Mesendoderm (in vitro differentiated cells): ENCODE results near the gene RHEX.

Experiments
- DNase-seq: peaks from one replicate; pipeline ENCODE4 v3.0.0; 2013
- H2AK5ac ChIP-seq: 2 replicates; pipeline ENCODE4 v1.6.1; 2013; ENCODE audit warnings: low read length, inconsistent platforms
- H2BK120ac ChIP-seq: 2 replicates; pipeline ENCODE4 v1.6.1; 2013; ENCODE audit warnings: low read depth, mild to moderate bottlenecking, low read length, moderate library complexity, mixed read lengths
- H2BK15ac ChIP-seq: replicated peaks from 2 replicates; pipeline ENCODE4 v1.6.1; 2013; ENCODE audit warnings: low read depth, mild to moderate bottlenecking, moderate library complexity
- H2BK5ac ChIP-seq: 2 replicates; pipeline ENCODE4 v1.6.1; 2013; ENCODE audit warnings: low read length, inconsistent platforms
- H3K18ac ChIP-seq: 2 replicates; pipeline ENCODE4 v1.6.1; 2013; ENCODE audit warnings: mild to moderate bottlenecking, low read length, mixed read lengths
- H3K23ac ChIP-seq: one replicate; pipeline ENCODE4 v1.6.1; 2013; ENCODE audit warnings: low read length
- H3K27ac ChIP-seq: 2 replicates; pipeline ENCODE4 v1.5.1; 2013; ENCODE audit warnings: low read depth, mild to moderate bottlenecking, inconsistent platforms, low read length, moderate library complexity
- H3K27me3 ChIP-seq: 2 replicates; pipeline ENCODE4 v1.6.1; 2013; ENCODE audit warnings: low read length, control low read depth, mild to moderate bottlenecking, inconsistent platforms; ENCODE audit not compliant: insufficient read depth, poor library complexity
- H3K36me3 ChIP-seq: 2 replicates; pipeline ENCODE4 v1.6.1; 2013; ENCODE audit warnings: low read length, inconsistent platforms; ENCODE audit not compliant: control insufficient read depth, insufficient read depth
- H3K4ac ChIP-seq: one replicate; pipeline ENCODE4 v1.6.1; 2013; ENCODE audit warnings: low read depth, mild to moderate bottlenecking, low read length, moderate library complexity
- H3K4me1 ChIP-seq: 2 replicates; pipeline ENCODE4 v1.6.1; 2013; ENCODE audit warnings: low read depth, low read length, inconsistent platforms; ENCODE audit not compliant: control insufficient read depth
- H3K4me2 ChIP-seq: 2 replicates; pipeline ENCODE4 v1.6.1; 2013; ENCODE audit warnings: low read length
- H3K4me3 ChIP-seq: 2 replicates; pipeline ENCODE4 v1.5.1; 2013; ENCODE audit warnings: mild to moderate bottlenecking, low read length
- H3K56ac ChIP-seq: one replicate; pipeline ENCODE4 v1.6.1; 2013; ENCODE audit warnings: low read length
- H3K79me1 ChIP-seq: 2 replicates; pipeline ENCODE4 v1.6.1; 2013; ENCODE audit warnings: low read length, inconsistent platforms
- H3K79me2 ChIP-seq: 2 replicates; pipeline ENCODE4 v1.6.1; 2013; ENCODE audit warnings: mild to moderate bottlenecking, low read length; ENCODE audit not compliant: control insufficient read depth, insufficient read depth
- H3K9ac ChIP-seq: 2 replicates; pipeline ENCODE4 v1.6.1; 2013; ENCODE audit warnings: low read length, inconsistent platforms
- H4K5ac ChIP-seq: one replicate; pipeline ENCODE4 v1.6.1; 2013; ENCODE audit warnings: low read length
- H4K8ac ChIP-seq: one replicate; pipeline ENCODE4 v1.6.1; 2013; ENCODE audit warnings: low read depth, mild to moderate bottlenecking, control low read depth, low read length, moderate library complexity
- WGBS: extraction: QIAGEN DNeasy Blood & Tissue Kit; methylation state at CpG from one replicate; pipeline ENCODE4 v1.1.7; 2013; ENCODE audit warnings: low lambda C conversion rate, missing lambda C conversion rate; ENCODE audit not compliant: insufficient coverage; ENCODE audit errors: extremely low coverage; 5-methylcytosine and 5-hydroxymethylcytosine counted together

Gene RHEX

DNA sequence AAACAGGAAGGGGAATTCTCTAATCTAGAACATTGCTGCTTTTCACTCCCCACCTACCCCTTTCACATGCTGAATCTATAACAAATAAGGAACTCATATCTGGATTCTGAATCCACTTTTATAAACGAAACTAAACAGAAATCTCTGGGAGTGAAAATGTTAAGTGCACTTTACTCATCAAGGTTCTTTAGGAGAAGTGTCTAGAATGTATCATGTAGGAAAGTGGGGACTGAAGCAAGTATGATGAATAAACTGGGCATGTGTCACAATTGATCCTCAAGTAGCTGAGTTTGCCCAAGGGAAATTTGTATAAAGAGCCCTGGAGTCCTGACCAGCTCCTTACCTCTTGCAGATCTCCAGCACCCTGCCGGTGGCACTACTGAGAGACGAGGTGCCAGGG is 44.4 kb downstream of the RHEX start:
- Histone ChIP-seq H3K4me1 (no peaks in the 10 kb centered on the region), H3K36me3 (no peaks in the 10 kb centered on the region), H3K4me2 (no peak overlapping the region), H3K9ac (no peak overlapping the region), H3K56ac (no peak overlapping the region), H4K5ac (no peak overlapping the region), H3K4me3 (no peak overlapping the region), H2AK5ac (no peak overlapping the region), H2BK15ac (no peak overlapping the region), H2BK120ac (no peak overlapping the region), H3K23ac (no peak overlapping the region), H3K27ac (no peak overlapping the region), H4K8ac (no peak overlapping the region), H2BK5ac (no peak overlapping the region), H3K27me3 (no peaks in the 10 kb centered on the region), H3K18ac (no peak overlapping the region), H3K79me1 (no peaks in the 10 kb centered on the region), H3K79me2 (no peaks in the 10 kb centered on the region), H3K4ac (no peak overlapping the region)
- no CpG with 5 or more reads among the region's 3 CpGs for WGBS
- no peak for DNase-seq

- H3K79me2 ChIP-seq: no peaks in the 10 kb centered on the region
- no peak overlapping the region for H3K56ac ChIP-seq
- no peak overlapping the region for H2BK15ac ChIP-seq
- no peak overlapping the region for H3K9ac ChIP-seq
- no peak overlapping the region for H3K4me3 ChIP-seq
- no peaks in the 10 kb centered on the region for H3K79me1 ChIP-seq
- H3K4me1 ChIP-seq: no peaks in the 10 kb centered on the region
- no CpG with 5 or more reads among the region's 9 CpGs for WGBS
- no peak overlapping the region for H3K27ac ChIP-seq
- H2BK120ac ChIP-seq: no peak overlapping the region
- H4K5ac ChIP-seq: no peak overlapping the region
- H3K4ac ChIP-seq: no peak overlapping the region
- H2BK5ac ChIP-seq: no peak overlapping the region
- no peak for DNase-seq
- H3K18ac ChIP-seq: no peak overlapping the region
- no peak overlapping the region for H4K8ac ChIP-seq
- H2AK5ac ChIP-seq: no peak overlapping the region
- no peak overlapping the region for H3K4me2 ChIP-seq
- no peak overlapping the region for H3K23ac ChIP-seq
- H3K27me3 ChIP-seq: no peaks in the 10 kb centered on the region
- H3K36me3 ChIP-seq: no peaks in the 10 kb centered on the region
Measured at GRCh38 chr1:206098242-206098919, 45.4 kb downstream of the RHEX start.

- no peaks in the 10 kb centered on the region for H3K4me1 ChIP-seq
- H2BK15ac ChIP-seq: no peak overlapping the region
- H3K56ac ChIP-seq: no peak overlapping the region
- no peak overlapping the region for H4K5ac ChIP-seq
- no peak overlapping the region for H3K4me3 ChIP-seq
- no peak overlapping the region for H2AK5ac ChIP-seq
- H3K79me2 ChIP-seq: no peaks in the 10 kb centered on the region
- H3K4ac ChIP-seq: no peak overlapping the region
- H4K8ac ChIP-seq: no peak overlapping the region
- no peak for DNase-seq
- no CpG with 5 or more reads among the region's 1 CpG for WGBS
- no peaks in the 10 kb centered on the region for H3K79me1 ChIP-seq
- H3K18ac ChIP-seq: no peak overlapping the region
- no peak overlapping the region for H2BK120ac ChIP-seq
- H3K36me3 ChIP-seq: no peaks in the 10 kb centered on the region
- H3K27me3 ChIP-seq: no peaks in the 10 kb centered on the region
- no peak overlapping the region for H3K27ac ChIP-seq
- H3K9ac ChIP-seq: no peak overlapping the region
- H3K4me2 ChIP-seq: no peak overlapping the region
- no peak overlapping the region for H3K23ac ChIP-seq
- H2BK5ac ChIP-seq: no peak overlapping the region
Measured at GRCh38 chr1:206100226-206100815, 47.3 kb downstream of the RHEX start.

GRCh38 chr1:206101351-206102045 is 48.5 kb downstream of the RHEX start:
- no peak overlapping the region for H3K27ac ChIP-seq
- no CpG with 5 or more reads among the region's 6 CpGs for WGBS
- no peaks in the 10 kb centered on the region for H3K79me1 ChIP-seq
- no peaks in the 10 kb centered on the region for H3K4me1 ChIP-seq
- no peak overlapping the region for H4K5ac ChIP-seq
- no peak overlapping the region for H2BK5ac ChIP-seq
- no peak overlapping the region for H3K18ac ChIP-seq
- H3K36me3 ChIP-seq: no peaks in the 10 kb centered on the region
- H3K4me2 ChIP-seq: no peak overlapping the region
- H3K27me3 ChIP-seq: no peaks in the 10 kb centered on the region
- no peak overlapping the region for H3K56ac ChIP-seq
- no peaks in the 10 kb centered on the region for H3K79me2 ChIP-seq
- H2BK15ac ChIP-seq: no peak overlapping the region
- peak overlapping the region; percentile 27 for H3K4ac ChIP-seq
- H2AK5ac ChIP-seq: no peak overlapping the region
- no peak for DNase-seq
- no peak overlapping the region for H3K4me3 ChIP-seq
- no peak overlapping the region for H3K23ac ChIP-seq
- H4K8ac ChIP-seq: no peak overlapping the region
- H3K9ac ChIP-seq: no peak overlapping the region
- H2BK120ac ChIP-seq: no peak overlapping the region

GRCh38 chr1:206102292-206102936 is 49.4 kb downstream of the RHEX start:
- Histone ChIP-seq H2BK120ac (no peak overlapping the region), H3K56ac (no peak overlapping the region), H3K79me1 (no peaks in the 10 kb centered on the region), H3K4me2 (no peak overlapping the region), H3K4ac (no peak overlapping the region), H4K8ac (no peak overlapping the region), H3K18ac (no peak overlapping the region), H4K5ac (no peak overlapping the region), H3K27ac (no peak overlapping the region), H2BK5ac (no peak overlapping the region), H3K4me3 (no peak overlapping the region), H3K27me3 (no peaks in the 10 kb centered on the region), H2BK15ac (no peak overlapping the region), H3K36me3 (no peaks in the 10 kb centered on the region), H3K9ac (no peak overlapping the region), H3K4me1 (no peaks in the 10 kb centered on the region), H3K23ac (no peak overlapping the region), H3K79me2 (no peaks in the 10 kb centered on the region), H2AK5ac (no peak overlapping the region)
- no peak for DNase-seq
